ENCODE data around the gene KLK12.
"Not testable (repeated sequence)": the region's sequence is repeated elsewhere in the genome, so short reads cannot be mapped to it uniquely, and the experiment has no call there.

The KLK12 gene

DNA sequence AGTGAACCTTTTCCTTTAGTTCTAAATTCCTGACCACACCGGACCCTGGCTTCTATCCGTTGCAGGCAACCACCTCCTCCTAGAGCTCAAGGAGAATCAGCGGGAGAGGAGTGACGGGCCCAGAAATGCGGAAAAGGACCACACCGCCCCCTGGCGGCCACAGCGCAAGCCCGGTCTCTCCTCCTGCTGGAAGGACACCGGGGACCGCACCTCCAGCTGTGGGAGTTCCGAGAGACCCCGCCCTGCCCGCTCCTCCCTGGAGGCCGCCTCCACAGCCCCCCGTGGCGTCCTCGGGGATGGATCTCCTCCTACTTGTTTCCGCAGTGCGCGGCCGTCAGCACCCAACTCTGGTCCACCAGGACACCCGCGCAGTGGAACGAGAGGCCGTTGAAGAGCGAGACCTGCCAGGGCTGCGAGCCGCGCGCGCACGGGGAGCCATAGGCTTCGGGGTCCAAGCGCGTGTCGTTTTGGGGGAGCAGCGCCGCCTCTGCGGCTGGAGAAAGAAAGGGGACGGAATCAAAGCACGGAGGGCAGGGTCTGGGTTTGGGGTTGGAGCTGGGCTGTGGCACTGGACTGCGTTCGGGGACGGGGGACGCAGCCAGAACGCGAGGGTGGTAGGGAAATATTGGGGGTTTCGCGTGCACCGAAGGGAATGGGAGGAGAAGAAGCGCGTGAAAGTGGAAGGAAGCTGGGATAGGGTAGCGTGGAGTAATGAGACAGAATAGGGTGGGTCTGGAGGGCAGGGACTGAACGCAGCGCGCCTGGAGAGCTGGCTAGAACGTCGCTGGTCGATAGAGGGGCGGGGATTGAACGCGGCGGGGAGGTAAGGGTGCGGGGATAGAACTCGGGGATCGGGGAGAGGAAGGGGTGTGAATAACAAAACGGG, 17.8 kb downstream of the KLK12 start:
- in situ Hi-C loops (cut with MboI; ENCODE audit: low sequenced_read_pairs): no loop called here

DNA sequence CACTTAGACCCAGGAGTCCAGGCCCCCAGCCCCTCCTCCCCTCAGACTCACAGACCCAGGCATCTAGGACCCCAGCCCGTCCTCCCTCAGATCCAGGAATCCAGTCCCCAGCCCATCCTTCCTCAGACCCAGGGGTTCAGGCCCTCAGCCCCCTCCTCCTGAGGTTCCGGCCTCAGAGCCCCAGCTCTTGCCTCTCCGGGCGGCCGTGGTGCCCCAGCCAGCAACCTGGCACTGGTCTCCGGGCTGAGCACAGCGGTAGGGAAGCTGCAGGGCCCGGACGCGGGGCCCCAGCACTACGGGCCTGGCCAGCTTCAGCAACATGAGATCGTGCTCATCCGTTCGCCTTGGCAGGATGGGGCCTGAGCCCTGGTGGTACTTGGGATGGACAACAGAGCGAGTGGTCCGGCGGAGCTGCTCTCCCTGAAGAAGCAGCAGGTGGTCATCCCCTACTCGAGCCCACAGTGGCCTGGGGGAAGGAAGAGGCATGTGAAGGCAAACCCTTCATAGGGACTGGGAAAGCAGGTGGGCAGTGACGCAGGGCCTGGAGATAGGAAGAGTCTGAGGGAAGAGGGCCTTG, 19.0 kb downstream of the KLK12 start:
- in situ Hi-C loops (cut with MboI; ENCODE audit: low sequenced_read_pairs): no loop called here

DNA sequence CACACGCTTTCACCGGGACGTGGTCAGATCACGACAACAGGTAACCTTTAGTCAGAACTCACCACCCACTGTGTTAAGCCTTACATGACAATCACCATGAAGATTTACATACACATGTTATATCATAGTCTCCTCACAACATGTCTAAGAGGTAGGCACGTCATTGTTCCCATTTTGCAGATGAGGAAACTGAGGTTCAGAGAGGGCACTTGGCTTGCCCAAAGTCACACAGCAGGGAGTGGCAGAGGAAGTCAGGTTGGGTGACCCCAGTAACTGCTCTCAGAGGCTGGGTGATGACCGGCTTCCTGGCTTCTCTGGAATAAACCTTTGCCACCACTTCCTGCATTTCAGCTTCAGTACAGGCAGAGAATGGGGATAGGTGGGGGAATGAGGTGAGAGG, 20.6 kb downstream of the KLK12 start:
- in situ Hi-C loops (cut with MboI; ENCODE audit: low sequenced_read_pairs): no loop called here

GRCh38 chr19:51012661-51013190, 22.1 kb downstream of the KLK12 start:
- in situ Hi-C loops (cut with MboI; ENCODE audit: low sequenced_read_pairs): no loop called here

GRCh38 chr19:51010066-51010795, 24.6 kb downstream of the KLK12 start:
- in situ Hi-C loops (cut with MboI; ENCODE audit: low sequenced_read_pairs): no loop called here

DNA sequence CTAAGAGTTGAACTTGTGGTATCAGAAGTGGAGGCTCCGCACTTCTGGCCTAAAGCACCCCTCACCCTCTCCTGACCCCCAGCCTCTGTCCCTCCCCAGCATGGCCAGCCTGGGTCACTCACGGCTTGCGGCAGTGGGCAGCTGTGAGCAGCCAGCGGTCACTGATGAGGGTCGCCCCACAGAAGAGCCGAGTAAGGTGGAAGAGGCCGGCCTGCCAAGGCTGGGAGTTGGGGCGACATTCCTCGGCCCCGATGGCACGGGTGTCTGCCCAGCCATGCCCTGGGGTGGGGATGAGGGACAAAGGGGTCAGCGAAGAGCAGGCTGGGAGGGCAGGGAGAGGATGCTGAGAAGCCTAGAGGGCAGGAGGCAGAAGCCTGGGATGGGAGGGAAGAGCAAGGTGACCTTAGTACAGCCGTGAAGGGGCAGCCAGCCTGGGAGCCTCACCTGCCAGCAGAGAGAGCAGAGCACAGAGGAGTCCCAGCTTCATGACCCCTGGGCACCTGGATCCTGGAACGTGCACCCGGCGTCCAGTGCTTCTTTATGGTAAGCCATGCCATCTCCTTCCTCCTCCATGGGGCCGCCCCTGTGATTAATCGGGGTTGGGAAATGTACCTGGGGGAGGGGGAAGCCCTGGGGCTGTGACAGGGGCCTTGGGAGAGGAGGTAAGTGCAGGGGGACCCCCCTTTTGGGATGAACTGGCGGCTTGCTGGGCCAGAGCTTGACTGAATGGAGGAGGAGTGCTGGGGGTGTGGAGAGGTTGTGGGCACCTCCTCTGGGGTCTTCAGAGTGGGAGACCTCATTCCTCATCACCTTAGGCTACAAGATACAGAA, 25.5 kb downstream of the KLK12 start:
- in situ Hi-C loops (cut with MboI; ENCODE audit: low sequenced_read_pairs): no loop called here

DNA sequence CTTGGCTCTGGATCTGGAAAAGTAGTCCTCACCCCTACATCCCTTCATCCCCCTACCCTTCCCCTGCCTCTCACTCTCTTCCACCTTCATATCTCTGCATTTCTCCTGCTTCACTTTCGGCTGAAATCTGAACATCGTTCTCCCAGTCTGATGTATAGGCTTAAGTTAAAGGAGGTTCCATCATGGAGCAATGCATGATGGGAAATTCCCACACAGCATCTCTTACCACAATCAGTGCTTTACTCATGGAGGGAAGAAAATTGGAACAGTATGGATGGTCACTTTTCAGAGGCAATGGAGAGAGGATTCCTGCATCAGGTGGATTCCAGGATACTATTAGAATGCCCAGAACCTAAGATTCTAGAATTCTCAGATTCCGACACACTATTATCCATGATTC, 27.3 kb downstream of the KLK12 start:
- in situ Hi-C loops (cut with MboI; ENCODE audit: low sequenced_read_pairs): no loop called here

- in situ Hi-C loops (cut with MboI; ENCODE audit: low sequenced_read_pairs): no loop called here
Observed at GRCh38 chr19:51006406-51006805, 28.4 kb downstream of the KLK12 start.

DNA sequence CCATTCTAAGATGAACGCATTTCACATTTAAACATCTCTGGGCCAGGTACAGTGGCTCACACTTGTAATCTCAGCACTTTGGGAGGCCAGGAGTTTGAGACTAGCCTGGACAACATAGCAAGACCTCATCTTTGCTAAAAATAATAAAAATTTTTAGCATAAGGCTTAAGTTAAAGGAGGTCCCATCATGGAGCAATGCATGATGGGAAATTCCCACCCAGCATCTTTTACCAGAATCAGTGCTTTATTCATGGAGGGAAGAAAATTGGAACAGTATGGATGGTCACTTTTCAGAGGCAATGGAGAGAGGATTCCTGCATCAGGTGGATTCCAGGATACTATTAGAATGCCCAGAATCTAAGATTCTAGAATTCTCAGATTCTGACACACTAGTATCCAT, 29.6 kb downstream of the KLK12 start:
- in situ Hi-C loops (cut with MboI; ENCODE audit: low sequenced_read_pairs): no loop called here

- in situ Hi-C loops (cut with MboI; ENCODE audit: low sequenced_read_pairs): no loop called here
Observed at GRCh38 chr19:51003316-51003715, 31.5 kb downstream of the KLK12 start.

DNA sequence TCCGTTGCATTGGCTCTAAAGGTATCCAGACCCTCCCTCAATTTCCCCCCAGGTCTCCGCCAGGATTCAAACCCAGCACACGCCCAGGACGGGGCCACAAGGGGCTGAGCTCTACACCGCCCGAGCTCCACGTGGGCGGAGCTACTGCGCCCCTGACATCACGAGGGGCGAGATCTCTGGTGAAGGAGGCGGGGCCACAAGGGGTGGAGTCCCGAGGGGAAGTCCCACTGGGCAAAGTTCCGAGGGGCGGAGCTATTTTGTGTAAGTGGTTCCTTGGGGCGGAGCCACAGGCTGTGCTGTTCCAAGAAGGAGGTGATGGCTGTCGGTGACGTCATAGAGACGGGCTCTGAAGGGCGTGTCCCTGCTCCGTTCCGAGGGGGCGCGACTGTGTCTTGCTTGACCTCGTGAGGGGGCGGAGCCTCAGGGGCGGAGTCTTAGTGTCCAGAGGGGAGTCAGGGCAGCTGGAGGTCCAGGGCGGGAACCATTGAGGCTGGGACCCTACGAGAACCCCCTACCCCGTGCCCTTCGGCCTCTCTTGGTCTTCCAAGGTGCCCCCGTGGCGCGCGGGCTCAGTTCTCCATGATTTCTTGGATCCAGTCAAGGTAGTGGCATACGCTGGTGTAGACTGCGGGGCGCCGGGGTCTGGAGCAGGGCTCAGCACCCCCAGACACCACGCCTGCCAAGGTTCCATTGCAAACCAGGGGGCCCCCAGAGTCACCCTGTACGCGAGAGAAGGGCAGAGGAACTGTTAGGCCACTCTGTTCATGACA, 32.1 kb downstream of the KLK12 start:
- in situ Hi-C loops (cut with MboI; ENCODE audit: low sequenced_read_pairs): no loop called here

DNA sequence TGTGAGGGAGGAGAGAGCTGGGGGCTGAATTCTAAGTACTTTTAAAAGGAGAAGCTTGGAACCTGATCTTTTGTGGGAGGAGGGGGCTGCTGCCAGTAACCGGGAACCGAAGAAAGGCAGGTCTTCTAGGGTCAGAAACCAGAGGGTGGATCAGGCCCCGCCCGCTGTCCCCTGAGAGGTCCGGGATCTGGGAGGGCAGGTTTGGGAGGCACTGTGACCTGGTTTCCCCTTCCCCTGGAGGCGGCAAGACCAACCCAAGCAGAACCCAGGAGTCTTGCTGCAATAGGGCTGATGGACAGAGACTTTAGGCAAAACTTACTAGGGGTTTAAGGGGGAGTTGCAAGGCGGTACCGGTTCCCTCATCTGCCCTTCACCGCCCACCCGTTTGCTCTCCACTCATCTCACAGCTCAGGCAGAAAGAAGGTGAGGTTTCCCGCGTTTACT, 32.7 kb downstream of the KLK12 start:
- in situ Hi-C loops (cut with MboI; ENCODE audit: low sequenced_read_pairs): no loop called here

DNA sequence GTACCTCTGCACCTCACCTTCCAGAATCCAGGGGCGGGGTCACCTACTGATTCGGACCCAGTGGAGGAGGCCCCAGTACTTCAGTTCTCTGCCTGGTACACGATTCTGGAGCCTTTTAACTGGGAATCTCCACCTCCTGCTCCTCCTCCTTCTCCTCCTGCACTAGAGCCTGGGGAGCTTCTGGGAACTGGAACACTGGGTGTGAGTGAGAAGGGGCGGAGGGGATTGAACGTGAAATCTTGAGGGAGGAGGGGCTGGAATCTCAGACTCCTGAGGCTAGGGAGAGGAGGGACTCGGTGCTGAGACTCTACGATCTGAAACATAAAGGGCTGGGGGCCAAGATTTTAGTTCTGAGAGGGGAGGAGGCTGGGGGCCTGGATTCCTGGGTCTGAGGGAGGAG, 33.3 kb downstream of the KLK12 start, which contains the start of gene KLK8:
KLK8 (minus strand) TSS at position 90 of the 400 bp plus-strand sequence. CDS start 437 bp downstream, outside the sequence.
- in situ Hi-C loops (cut with MboI; ENCODE audit: low sequenced_read_pairs): no loop called here

GRCh38 chr19:51000981-51001380, 33.8 kb downstream of the KLK12 start:
- in situ Hi-C loops (cut with MboI; ENCODE audit: low sequenced_read_pairs): no loop called here

GRCh38 chr19:51000426-51000825, 34.4 kb downstream of the KLK12 start:
- in situ Hi-C loops (cut with MboI; ENCODE audit: low sequenced_read_pairs): no loop called here

- in situ Hi-C loops (cut with MboI; ENCODE audit: low sequenced_read_pairs): no loop called here
Observed at GRCh38 chr19:50998686-50999085, 36.1 kb downstream of the KLK12 start.

- in situ Hi-C loops (cut with MboI; ENCODE audit: low sequenced_read_pairs): no loop called here
Observed at GRCh38 chr19:50998061-50998460, 36.7 kb downstream of the KLK12 start.

- in situ Hi-C loops (cut with MboI; ENCODE audit: low sequenced_read_pairs): no loop called here
Observed at GRCh38 chr19:50994129-50994528, 40.7 kb downstream of the KLK12 start.

GRCh38 chr19:50992666-50993035, 42.2 kb downstream of the KLK12 start:
- in situ Hi-C loops (cut with MboI; ENCODE audit: low sequenced_read_pairs): no loop called here

- in situ Hi-C loops (cut with MboI; ENCODE audit: low sequenced_read_pairs): not testable (repeated sequence)
Observed at GRCh38 chr19:50984416-50984815, 50.4 kb downstream of the KLK12 start.
